ENCODE measurements around the gene PDE6B.

GRCh38 chr4:717601-718320, 92.4 kb downstream of the PDE6B start:
- TF ChIP-seq MAX (IDR thresholded peaks at IDR 0.05) (no peak), ZBTB1 (CRISPR knock-in tag; IDR thresholded peaks at IDR 0.05; ENCODE audit: borderline replicate concordance) (no peak)
